ENCODE results near the gene GABPB2. TPM values are rescaled to one million over a fixed set of nuclear protein-coding genes. Genes with fewer than 3 reads are reported as not detected.

GABPB2 gene

GRCh38 chr1:151167116-151167515 lies 96.6 kb downstream of the GABPB2 start:
- no peak overlapping the region for H3K4me3 ChIP-seq (ENCODE audit: low read length)
- no peak overlapping the region for H2BK15ac ChIP-seq (replicated peaks; ENCODE audit: low read depth)
- no peak overlapping the region for H2BK120ac ChIP-seq (ENCODE audit: low read depth, low read length)
- H4K5ac ChIP-seq (ENCODE audit: low read length): no peak overlapping the region
- H2BK5ac ChIP-seq (ENCODE audit: low read length): no peak overlapping the region
- no peaks in the 10 kb centered on the region for H3K79me1 ChIP-seq (ENCODE audit: low read length)
- H3K27ac ChIP-seq (ENCODE audit: low read depth, low read length): no peak overlapping the region
- WGBS (ENCODE audit: extremely low coverage, insufficient coverage, low lambda C conversion rate): no CpG with 5 or more reads among the region's 6 CpGs
- no peak overlapping the region for H2AK5ac ChIP-seq (ENCODE audit: low read length)
- H3K9ac ChIP-seq (ENCODE audit: low read length): peak overlapping the region; percentile 75
- H3K36me3 ChIP-seq (ENCODE audit: control insufficient read depth, insufficient read depth, low read length): no peaks in the 10 kb centered on the region
- no peak for DNase-seq
- H4K8ac ChIP-seq (ENCODE audit: low read depth, low read length): no peak overlapping the region
- no peaks in the 10 kb centered on the region for H3K79me2 ChIP-seq (ENCODE audit: control insufficient read depth, insufficient read depth, low read length)
- H3K4ac ChIP-seq (ENCODE audit: low read depth, low read length): no peak overlapping the region
- no peak overlapping the region for H3K23ac ChIP-seq (ENCODE audit: low read length)
- no peaks in the 10 kb centered on the region for H3K4me1 ChIP-seq (ENCODE audit: control insufficient read depth, low read depth, low read length)
- no peak overlapping the region for H3K18ac ChIP-seq (ENCODE audit: low read length)
- H3K56ac ChIP-seq (ENCODE audit: low read length): peak overlapping the region; percentile 79
- H3K27me3 ChIP-seq (ENCODE audit: insufficient read depth, low read length, poor library complexity): no peaks in the 10 kb centered on the region
- H3K4me2 ChIP-seq (ENCODE audit: low read length): no peak overlapping the region

- no CpG with 5 or more reads among the region's 5 CpGs for WGBS (ENCODE audit: extremely low coverage, insufficient coverage, low lambda C conversion rate)
- no peak overlapping the region for H2BK120ac ChIP-seq (ENCODE audit: low read depth, low read length)
- no peak overlapping the region for H3K4me2 ChIP-seq (ENCODE audit: low read length)
- H3K36me3 ChIP-seq (ENCODE audit: control insufficient read depth, insufficient read depth, low read length): peaks cover 1% of the 10 kb centered on the region
- H3K79me1 ChIP-seq (ENCODE audit: low read length): no peaks in the 10 kb centered on the region
- H2BK15ac ChIP-seq (replicated peaks; ENCODE audit: low read depth): no peak overlapping the region
- no peak overlapping the region for H4K5ac ChIP-seq (ENCODE audit: low read length)
- no peak overlapping the region for H3K4me3 ChIP-seq (ENCODE audit: low read length)
- H3K27me3 ChIP-seq (ENCODE audit: insufficient read depth, low read length, poor library complexity): no peaks in the 10 kb centered on the region
- H3K27ac ChIP-seq (ENCODE audit: low read depth, low read length): no peak overlapping the region
- H3K23ac ChIP-seq (ENCODE audit: low read length): no peak overlapping the region
- H3K79me2 ChIP-seq (ENCODE audit: control insufficient read depth, insufficient read depth, low read length): no peaks in the 10 kb centered on the region
- no peak overlapping the region for H2BK5ac ChIP-seq (ENCODE audit: low read length)
- no peak overlapping the region for H2AK5ac ChIP-seq (ENCODE audit: low read length)
- no peaks in the 10 kb centered on the region for H3K4me1 ChIP-seq (ENCODE audit: control insufficient read depth, low read depth, low read length)
- no peak overlapping the region for H3K9ac ChIP-seq (ENCODE audit: low read length)
- H3K4ac ChIP-seq (ENCODE audit: low read depth, low read length): no peak overlapping the region
- no peak for DNase-seq
- no peak overlapping the region for H3K18ac ChIP-seq (ENCODE audit: low read length)
- no peak overlapping the region for H3K56ac ChIP-seq (ENCODE audit: low read length)
- H4K8ac ChIP-seq (ENCODE audit: low read depth, low read length): no peak overlapping the region
These were observed 100.6 kb downstream of the GABPB2 start for GRCh38 chr1:151171190-151171589.

Small RNA genes lying within 50 kb of the gene (small RNA-seq; reads per million reads assigned to genes)
- gene RNU6-884P (ENCODE audit: insufficient read depth): not detected
